ENCODE measurements around the gene FARS2. TPM values are rescaled to one million over a fixed set of nuclear protein-coding genes. Genes with fewer than 3 reads are reported as not detected.

FARS2 gene
- total and polyA plus RNA-seq, 7 donors, result 10.6 to 17.5 (median 14.4) TPM

DNA sequence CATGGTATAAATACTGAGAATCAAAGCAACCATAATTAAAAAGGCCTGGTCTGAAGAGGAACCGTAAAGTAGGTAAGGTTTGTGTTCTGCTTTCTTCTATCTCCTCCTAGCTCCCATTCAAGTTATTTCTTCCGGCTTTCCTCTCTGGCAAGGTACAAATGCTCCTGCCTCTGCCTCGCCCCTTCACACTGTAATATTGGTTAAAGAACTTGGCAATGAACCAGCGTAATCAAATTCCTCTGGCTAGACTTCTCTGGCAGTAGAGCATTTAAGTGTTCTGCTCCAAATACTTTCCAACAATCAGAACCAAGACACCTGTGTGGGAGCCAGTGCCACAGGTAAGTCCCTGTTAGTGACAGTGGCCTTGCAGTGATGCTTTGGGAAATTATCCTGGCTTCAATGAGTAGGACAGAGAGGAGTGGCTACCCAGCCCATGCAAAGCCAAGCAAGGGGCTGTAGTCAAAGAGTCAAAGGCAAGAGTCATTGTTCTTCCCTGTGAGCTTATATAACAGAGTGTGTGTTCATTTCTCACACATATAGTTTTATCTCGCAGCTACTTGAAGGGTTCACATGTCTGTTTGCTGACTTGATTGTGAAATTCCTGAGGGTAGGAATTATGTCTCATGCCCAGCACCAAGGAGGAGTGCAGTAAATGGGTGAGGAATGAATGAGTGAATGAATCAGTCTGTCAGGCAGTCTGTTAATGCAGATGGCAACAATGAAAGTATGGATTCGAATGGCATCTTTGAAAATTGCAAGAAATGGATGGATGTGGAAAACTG, 416.1 kb downstream of the FARS2 start:
- DNase-seq (no peak), ATAC-seq (no peak)
- Histone ChIP-seq H3K27ac (no peak overlapping the region), H3K36me3 (ENCODE audit: insufficient read depth in 1 of 2, low read depth in 1 of 2) (no peaks in the 10 kb centered on the region), H3K4me3 (no peak overlapping the region), H3K9me3 (no peaks in the 10 kb centered on the region), H3K27me3 (ENCODE audit: insufficient read depth in 3 of 3, low read length in 2 of 3) (no peaks in the 10 kb centered on the region), H3K4me1 (peaks cover 11% of the 10 kb centered on the region)
- intact Hi-C loops (cut with DNase I), result no loop called here
- WGBS, 3 donors, result 85 to 94% (median 87%) methylated on average over 6 of the region's 6 CpGs
- TF ChIP-seq, protein P1, sequence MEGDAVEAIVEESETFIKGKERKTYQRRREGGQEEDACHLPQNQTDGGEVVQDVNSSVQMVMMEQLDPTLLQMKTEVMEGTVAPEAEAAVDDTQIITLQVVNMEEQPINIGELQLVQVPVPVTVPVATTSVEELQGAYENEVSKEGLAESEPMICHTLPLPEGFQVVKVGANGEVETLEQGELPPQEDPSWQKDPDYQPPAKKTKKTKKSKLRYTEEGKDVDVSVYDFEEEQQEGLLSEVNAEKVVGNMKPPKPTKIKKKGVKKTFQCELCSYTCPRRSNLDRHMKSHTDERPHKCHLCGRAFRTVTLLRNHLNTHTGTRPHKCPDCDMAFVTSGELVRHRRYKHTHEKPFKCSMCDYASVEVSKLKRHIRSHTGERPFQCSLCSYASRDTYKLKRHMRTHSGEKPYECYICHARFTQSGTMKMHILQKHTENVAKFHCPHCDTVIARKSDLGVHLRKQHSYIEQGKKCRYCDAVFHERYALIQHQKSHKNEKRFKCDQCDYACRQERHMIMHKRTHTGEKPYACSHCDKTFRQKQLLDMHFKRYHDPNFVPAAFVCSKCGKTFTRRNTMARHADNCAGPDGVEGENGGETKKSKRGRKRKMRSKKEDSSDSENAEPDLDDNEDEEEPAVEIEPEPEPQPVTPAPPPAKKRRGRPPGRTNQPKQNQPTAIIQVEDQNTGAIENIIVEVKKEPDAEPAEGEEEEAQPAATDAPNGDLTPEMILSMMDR (IDR thresholded peaks at IDR 0.05), result no peak

DNA sequence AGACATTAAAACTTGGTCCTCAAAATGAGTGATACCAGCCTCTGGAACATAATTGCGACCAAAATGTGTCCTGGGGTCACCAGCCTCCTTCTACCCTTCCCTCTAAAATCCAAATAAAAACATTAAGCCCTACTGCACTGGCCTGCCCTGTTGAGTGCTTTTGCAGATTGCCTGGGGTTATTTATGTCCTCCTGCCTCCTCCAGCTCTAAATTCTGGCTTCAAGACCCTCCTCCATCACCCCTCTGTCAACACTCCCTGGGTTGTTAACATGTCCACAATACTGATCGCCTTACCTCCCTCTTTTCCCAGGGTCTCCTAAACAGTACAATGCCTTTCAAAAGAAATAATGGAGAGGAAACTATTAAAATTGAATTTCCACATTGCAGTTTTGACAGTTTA, 418.0 kb downstream of the FARS2 start:
- intact Hi-C loops (cut with DNase I), result no loop called here

GRCh38 chr6:5679691-5680090, 418.4 kb downstream of the FARS2 start:
- Histone ChIP-seq H3K36me3 (ENCODE audit: insufficient read depth in 1 of 2, low read depth in 1 of 2) (no peaks in the 10 kb centered on the region), H3K4me1 (no peaks in the 10 kb centered on the region), H3K9me3 (no peaks in the 10 kb centered on the region), H3K27ac (no peak overlapping the region), H3K27me3 (ENCODE audit: insufficient read depth in 3 of 3, low read length in 2 of 3) (no peaks in the 10 kb centered on the region), H3K4me3 (no peak overlapping the region)
- TF ChIP-seq, protein P1 (IDR thresholded peaks at IDR 0.05), result no peak
- WGBS, 3 donors, result 50 to 55% (median 55%) methylated on average over 4 of the region's 4 CpGs
- ATAC-seq, result no peak
- intact Hi-C loops (cut with DNase I), result no loop called here
- DNase-seq, result no peak

More for the DNA sequence above, 418.0 kb downstream of the FARS2 start:
- H3K27ac ChIP-seq, result no peak overlapping the region
- no peak overlapping the region for H3K4me3 ChIP-seq
- no peaks in the 10 kb centered on the region for H3K27me3 ChIP-seq (ENCODE audit: insufficient read depth in 3 of 3, low read length in 2 of 3)
- no peaks in the 10 kb centered on the region for H3K9me3 ChIP-seq
- ATAC-seq (no peak), DNase-seq (no peak)
- no peaks in the 10 kb centered on the region for H3K4me1 ChIP-seq
- TF ChIP-seq, protein P1 (IDR thresholded peaks at IDR 0.05), result no peak
- WGBS, 3 donors, result 57 to 72% (median 67%) methylated on average over 2 of the region's 2 CpGs
- no peaks in the 10 kb centered on the region for H3K36me3 ChIP-seq (ENCODE audit: insufficient read depth in 1 of 2, low read depth in 1 of 2)

DNA sequence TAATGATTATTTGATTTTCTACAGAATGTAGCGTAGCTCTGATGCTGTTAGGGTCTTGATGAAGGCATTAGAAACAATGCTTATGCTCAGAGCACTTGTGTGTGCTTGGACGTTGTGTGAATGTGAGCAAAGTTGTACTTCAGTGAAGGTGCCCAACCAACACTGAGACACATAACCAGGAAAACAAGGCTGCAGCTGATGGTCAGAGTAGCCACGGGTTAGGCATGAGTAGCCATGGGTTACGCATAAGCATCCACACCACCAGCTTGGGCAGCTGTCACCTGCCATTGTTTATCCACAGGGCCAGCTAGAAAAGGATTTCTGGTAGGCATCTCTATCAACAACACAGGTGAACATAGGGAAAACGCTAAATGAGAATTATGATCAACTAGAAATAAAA, 418.8 kb downstream of the FARS2 start:
- Histone ChIP-seq H3K27me3 (ENCODE audit: insufficient read depth in 3 of 3, low read length in 2 of 3) (no peaks in the 10 kb centered on the region), H3K36me3 (ENCODE audit: insufficient read depth in 1 of 2, low read depth in 1 of 2) (no peaks in the 10 kb centered on the region), H3K4me3 (no peak overlapping the region), H3K4me1 (no peaks in the 10 kb centered on the region), H3K9me3 (no peaks in the 10 kb centered on the region), H3K27ac (no peak overlapping the region)
- 77 to 90% (median 82%) methylated on average over 5 of the region's 5 CpGs for WGBS, 3 donors
- DNase-seq (no peak), ATAC-seq (no peak)
- intact Hi-C loops (cut with DNase I), result no loop called here
- TF ChIP-seq, protein P1 (IDR thresholded peaks at IDR 0.05), result no peak

DNA sequence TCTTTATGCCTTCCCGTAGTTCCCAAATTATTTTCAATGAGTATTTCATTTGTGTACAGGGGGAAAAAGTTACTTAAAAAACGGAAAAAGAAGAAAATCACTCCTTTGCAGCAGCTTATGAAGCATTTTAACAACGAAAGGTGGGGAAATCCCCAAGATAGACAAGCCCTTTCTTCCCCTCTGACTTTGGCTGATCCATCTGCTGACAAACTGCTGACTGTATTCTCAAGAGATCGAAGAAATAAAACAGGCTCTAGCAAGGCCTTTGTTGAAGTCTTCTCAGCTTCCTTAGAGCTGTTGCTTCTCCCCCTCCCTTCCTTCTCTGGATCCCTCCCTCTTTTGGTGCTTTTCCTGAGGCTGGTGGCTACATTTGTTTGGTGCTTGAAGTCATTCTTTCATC, 420.2 kb downstream of the FARS2 start:
- 74 to 85% (median 76%) methylated on average over 4 of the region's 4 CpGs for WGBS, 3 donors
- H3K27ac ChIP-seq, result no peak overlapping the region
- TF ChIP-seq, protein P1 (IDR thresholded peaks at IDR 0.05), result no peak
- no peaks in the 10 kb centered on the region for H3K36me3 ChIP-seq (ENCODE audit: insufficient read depth in 1 of 2, low read depth in 1 of 2)
- no peaks in the 10 kb centered on the region for H3K9me3 ChIP-seq
- intact Hi-C loops (cut with DNase I), result no loop called here
- DNase-seq (no peak), ATAC-seq (no peak)
- H3K27me3 ChIP-seq (ENCODE audit: insufficient read depth in 3 of 3, low read length in 2 of 3), result no peaks in the 10 kb centered on the region
- H3K4me3 ChIP-seq, result no peak overlapping the region
- H3K4me1 ChIP-seq, result no peaks in the 10 kb centered on the region
